22Rv1 (cell line): ENCODE results near the gene OTUD1.

Experiments
- ZFX ChIP-seq: fragments of 450-650 bp; IDR thresholded peaks from 2 replicates; pipeline ENCODE4 v1.6.1; 2017; ENCODE audit warnings: antibody characterized with exemption, borderline replicate concordance
- TF ChIP-seq, protein P1 (sequence below): fragments of 450-650 bp; IDR thresholded peaks from 2 replicates; pipeline ENCODE4 v1.5.1; 2017; ENCODE audit warnings: mild to moderate bottlenecking

DNA sequence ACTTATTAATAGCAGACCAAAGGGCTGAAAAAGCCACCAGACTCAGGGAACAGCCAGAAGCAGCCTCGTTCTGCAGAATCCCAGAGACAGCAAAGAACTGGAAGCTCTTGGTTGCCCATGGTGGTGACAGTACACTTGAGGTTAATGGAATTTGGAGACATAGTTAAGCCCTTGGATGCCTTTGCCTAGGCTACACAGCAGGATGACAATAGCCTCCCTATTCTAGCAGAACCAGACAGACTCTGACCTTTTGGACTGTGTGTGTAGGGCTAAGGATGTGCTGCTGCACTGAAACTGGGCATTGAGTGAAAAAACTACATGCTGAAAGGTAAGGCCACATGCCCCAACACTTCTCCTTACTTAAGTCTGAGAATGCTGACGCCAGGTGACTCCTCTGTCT lies 22.7 kb downstream of the OTUD1 start:
- TF ChIP-seq, protein P1, sequence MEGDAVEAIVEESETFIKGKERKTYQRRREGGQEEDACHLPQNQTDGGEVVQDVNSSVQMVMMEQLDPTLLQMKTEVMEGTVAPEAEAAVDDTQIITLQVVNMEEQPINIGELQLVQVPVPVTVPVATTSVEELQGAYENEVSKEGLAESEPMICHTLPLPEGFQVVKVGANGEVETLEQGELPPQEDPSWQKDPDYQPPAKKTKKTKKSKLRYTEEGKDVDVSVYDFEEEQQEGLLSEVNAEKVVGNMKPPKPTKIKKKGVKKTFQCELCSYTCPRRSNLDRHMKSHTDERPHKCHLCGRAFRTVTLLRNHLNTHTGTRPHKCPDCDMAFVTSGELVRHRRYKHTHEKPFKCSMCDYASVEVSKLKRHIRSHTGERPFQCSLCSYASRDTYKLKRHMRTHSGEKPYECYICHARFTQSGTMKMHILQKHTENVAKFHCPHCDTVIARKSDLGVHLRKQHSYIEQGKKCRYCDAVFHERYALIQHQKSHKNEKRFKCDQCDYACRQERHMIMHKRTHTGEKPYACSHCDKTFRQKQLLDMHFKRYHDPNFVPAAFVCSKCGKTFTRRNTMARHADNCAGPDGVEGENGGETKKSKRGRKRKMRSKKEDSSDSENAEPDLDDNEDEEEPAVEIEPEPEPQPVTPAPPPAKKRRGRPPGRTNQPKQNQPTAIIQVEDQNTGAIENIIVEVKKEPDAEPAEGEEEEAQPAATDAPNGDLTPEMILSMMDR = no peak
- TF ChIP-seq ZFX = no peak
